ENCODE measurements around the gene CHCHD10.

Gene CHCHD10

DNA sequence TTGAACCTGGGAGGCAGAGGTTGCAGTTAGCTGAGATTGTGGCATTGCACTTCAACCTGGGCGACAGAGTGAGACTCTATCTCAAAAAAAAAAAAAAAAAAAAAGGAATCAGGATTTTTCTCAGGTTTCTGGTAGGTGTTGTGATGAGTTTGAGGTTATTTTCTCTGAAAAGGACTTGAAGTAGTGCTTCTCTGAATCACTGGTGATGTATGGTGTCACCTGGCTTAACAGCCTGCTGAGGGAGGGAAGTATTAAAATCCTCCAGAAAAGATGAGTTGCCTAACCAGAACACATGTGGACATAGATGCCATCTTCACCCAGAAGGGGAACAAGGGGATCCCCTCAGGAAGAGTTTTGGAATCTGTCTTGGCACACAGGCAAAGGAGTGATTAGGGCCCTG lies 39.1 kb upstream of the CHCHD10 start:
- peaks cover 3% of the 10 kb centered on the region for H3K27me3 Mint-ChIP-seq (ENCODE audit: low read depth, poor library complexity)
- H3K4me1 Mint-ChIP-seq: peaks cover 8% of the 10 kb centered on the region
- no peak overlapping the region for H3K4me3 Mint-ChIP-seq

GRCh38 chr22:23804781-23805291 lies 37.1 kb upstream of the CHCHD10 start:
- H3K27ac Mint-ChIP-seq: peak overlapping the region; percentile 25
- DNase-seq: no peak
- TF ChIP-seq, protein P1, sequence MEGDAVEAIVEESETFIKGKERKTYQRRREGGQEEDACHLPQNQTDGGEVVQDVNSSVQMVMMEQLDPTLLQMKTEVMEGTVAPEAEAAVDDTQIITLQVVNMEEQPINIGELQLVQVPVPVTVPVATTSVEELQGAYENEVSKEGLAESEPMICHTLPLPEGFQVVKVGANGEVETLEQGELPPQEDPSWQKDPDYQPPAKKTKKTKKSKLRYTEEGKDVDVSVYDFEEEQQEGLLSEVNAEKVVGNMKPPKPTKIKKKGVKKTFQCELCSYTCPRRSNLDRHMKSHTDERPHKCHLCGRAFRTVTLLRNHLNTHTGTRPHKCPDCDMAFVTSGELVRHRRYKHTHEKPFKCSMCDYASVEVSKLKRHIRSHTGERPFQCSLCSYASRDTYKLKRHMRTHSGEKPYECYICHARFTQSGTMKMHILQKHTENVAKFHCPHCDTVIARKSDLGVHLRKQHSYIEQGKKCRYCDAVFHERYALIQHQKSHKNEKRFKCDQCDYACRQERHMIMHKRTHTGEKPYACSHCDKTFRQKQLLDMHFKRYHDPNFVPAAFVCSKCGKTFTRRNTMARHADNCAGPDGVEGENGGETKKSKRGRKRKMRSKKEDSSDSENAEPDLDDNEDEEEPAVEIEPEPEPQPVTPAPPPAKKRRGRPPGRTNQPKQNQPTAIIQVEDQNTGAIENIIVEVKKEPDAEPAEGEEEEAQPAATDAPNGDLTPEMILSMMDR (IDR thresholded peaks at IDR 0.05): no peak
- H3K9me3 Mint-ChIP-seq: no peaks in the 10 kb centered on the region
- H3K4me1 Mint-ChIP-seq: peaks cover 8% of the 10 kb centered on the region
- no peak overlapping the region for H3K4me3 Mint-ChIP-seq
- H3K27me3 Mint-ChIP-seq (ENCODE audit: low read depth, poor library complexity): peaks cover 3% of the 10 kb centered on the region
- H3K36me3 Mint-ChIP-seq (ENCODE audit: low read depth): peaks cover 77% of the 10 kb centered on the region

More for the DNA sequence above, 39.1 kb upstream of the CHCHD10 start:
- no peak overlapping the region for H3K27ac Mint-ChIP-seq
- H3K9me3 Mint-ChIP-seq: no peaks in the 10 kb centered on the region
- DNase-seq: no peak
- TF ChIP-seq, protein P1 (IDR thresholded peaks at IDR 0.05): no peak
- H3K36me3 Mint-ChIP-seq (ENCODE audit: low read depth): peaks cover 80% of the 10 kb centered on the region

- Mint-ChIP-seq H3K27ac (peak overlapping the region; percentile 61), H3K36me3 (ENCODE audit: low read depth) (peaks cover 90% of the 10 kb centered on the region), H3K4me1 (peaks cover 8% of the 10 kb centered on the region), H3K4me3 (no peak overlapping the region), H3K9me3 (no peaks in the 10 kb centered on the region), H3K27me3 (ENCODE audit: low read depth, poor library complexity) (peaks cover 3% of the 10 kb centered on the region)
- TF ChIP-seq, protein P1 (IDR thresholded peaks at IDR 0.05): no peak
- no peak for DNase-seq
These were observed 35.4 kb upstream of the CHCHD10 start for GRCh38 chr22:23803001-23803819.

DNA sequence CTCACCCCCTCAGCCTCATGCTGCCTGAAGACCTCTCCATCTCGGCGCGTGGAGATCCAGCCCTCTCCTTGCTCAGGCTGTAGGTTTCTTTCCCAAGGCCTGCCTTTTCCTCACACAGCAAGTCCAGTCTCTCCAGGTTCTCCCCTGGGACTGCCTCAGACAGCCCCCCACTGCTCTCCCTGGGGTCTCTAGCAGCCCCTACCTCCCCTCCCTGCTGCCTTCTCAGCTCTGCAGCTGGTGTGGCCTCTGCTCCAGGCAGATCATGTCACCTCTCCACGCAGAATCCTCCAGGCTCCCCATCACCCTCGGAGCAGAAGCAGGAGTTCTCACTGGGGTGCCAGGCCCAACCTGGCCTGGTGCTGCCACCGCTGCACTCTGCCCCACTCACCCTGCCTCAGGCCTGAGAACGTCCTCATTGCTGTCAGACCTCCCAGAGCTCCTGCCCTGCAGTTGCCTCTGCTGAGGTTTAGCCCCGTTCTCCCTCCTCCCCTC lies 34.2 kb upstream of the CHCHD10 start:
- Mint-ChIP-seq H3K4me1 (peaks cover 8% of the 10 kb centered on the region), H3K27ac (peak overlapping the region; percentile 73), H3K9me3 (no peaks in the 10 kb centered on the region), H3K4me3 (no peak overlapping the region), H3K36me3 (ENCODE audit: low read depth) (peaks cover 88% of the 10 kb centered on the region), H3K27me3 (ENCODE audit: low read depth, poor library complexity) (peaks cover 3% of the 10 kb centered on the region)
- DNase-seq: no peak
- TF ChIP-seq, protein P1 (IDR thresholded peaks at IDR 0.05): no peak

DNA sequence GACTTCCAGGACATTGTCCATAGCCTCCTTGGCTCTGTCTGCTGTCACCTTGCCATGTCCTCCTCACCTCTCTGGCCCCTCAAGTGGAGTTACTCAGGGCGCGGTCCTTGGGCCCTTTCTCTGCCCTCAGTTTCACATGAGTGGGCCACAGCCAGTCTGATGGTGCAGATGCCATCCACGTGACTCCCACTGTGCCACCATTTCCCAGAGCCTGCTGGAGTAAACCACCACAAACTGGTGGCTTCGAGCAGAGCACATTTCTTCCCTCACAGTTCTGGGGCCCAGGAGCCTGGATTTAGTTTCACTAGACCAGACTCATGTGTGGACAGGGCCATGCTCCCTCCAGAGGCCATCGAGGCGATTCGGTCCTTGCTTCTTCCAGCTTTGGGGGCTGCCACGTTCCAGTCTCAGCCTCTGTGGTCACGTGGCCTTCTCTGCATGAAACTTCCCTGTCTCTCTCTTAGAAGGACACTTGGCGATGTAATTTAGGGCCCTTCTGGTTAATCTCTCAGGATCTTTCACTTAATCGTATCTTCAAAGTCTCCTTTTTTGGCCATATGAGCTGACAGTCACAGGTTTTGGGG lies 33.6 kb upstream of the CHCHD10 start:
- DNase-seq: no peak
- Mint-ChIP-seq H3K27ac (peak overlapping the region; percentile 73), H3K4me3 (no peak overlapping the region)

More for the DNA sequence above, 33.6 kb upstream of the CHCHD10 start:
- H3K4me1 Mint-ChIP-seq: peaks cover 8% of the 10 kb centered on the region
- peaks cover 88% of the 10 kb centered on the region for H3K36me3 Mint-ChIP-seq (ENCODE audit: low read depth)
- no peaks in the 10 kb centered on the region for H3K9me3 Mint-ChIP-seq
- no peaks in the 10 kb centered on the region for H3K27me3 Mint-ChIP-seq (ENCODE audit: low read depth, poor library complexity)
- TF ChIP-seq, protein P1 (IDR thresholded peaks at IDR 0.05): no peak

All from nephron progenitor cell (in vitro differentiated cells).